Measurements from ENCODE around the gene ELF1.
A peak's percentile ranks its signal among the peaks of the same experiment; 100 is the strongest.
"Not testable (repeated sequence)": the region's sequence is repeated elsewhere in the genome, so short reads cannot be mapped to it uniquely, and the experiment has no call there.

ELF1 gene

DNA sequence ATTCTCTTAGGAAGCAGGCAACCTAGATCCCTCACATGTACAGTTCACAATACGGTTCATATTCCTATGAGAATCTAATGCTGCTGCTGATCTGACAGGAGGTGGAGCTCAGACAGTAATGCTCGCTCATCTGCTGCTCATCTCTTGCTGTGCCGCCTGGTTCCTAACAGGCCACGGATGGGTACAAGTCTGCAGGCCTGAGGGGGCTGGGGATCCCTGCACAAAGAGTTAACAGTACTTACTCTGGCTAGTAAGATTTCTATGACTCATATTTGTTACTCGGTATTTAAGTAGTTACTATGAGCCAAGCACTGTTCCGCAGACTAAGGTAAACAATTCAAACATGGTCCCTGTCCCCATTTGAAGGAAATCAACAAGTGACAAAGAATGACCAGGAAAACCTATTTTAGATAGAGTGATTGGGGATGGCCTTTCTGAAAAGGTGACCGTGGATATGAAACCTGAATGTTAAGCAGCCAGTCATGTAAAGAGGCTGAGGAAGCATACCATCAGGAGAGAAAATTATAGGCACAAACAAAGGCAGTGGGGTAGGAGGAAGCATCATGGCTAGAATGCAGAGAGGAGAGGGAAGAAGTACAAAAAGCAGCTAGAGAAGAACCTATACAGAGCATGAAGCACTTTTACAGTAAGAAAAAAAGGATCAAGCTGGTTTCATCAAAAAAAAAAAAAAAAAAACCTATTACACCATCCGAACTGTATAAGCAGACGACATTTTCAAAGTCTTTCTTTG is 21.6 kb upstream of the ELF1 start:
- no peak for DNase-seq

DNA sequence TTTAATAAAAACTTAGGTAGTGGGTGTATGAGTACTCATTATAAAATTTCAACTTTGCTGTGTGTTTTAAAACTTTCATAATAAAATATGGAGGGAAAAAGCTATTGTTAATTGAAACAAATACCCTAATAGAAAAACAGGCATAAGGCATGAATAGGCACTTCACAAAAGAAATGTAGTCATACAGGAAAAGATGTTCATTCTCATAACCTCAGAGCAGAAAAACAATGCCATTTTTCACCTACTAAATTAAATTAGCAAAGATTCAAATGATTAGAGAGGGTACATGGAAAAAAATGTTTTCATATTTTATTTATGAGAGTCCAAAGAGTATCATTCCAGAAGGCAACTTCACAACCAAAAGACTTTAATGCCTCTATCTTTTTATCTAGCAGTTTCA is 20.6 kb upstream of the ELF1 start:
- no peak for DNase-seq

DNA sequence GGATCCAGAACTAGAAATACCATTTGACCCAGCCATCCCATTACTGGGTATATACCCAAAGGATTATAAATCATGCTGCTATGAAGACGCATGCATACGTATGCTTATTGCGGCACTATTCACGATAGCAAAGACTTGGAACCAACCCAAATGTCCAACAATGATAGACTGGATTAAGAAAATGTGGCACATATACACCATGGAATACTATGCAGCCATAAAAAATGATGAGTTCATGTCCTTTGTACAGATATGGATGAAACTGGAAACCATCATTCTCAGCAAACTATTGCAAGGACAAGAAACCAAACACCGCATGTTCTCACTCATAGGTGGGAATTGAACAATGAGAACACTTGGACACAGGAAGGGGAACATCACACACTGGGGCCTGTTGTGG is 17.4 kb upstream of the ELF1 start:
- not testable (repeated sequence) for DNase-seq

DNA sequence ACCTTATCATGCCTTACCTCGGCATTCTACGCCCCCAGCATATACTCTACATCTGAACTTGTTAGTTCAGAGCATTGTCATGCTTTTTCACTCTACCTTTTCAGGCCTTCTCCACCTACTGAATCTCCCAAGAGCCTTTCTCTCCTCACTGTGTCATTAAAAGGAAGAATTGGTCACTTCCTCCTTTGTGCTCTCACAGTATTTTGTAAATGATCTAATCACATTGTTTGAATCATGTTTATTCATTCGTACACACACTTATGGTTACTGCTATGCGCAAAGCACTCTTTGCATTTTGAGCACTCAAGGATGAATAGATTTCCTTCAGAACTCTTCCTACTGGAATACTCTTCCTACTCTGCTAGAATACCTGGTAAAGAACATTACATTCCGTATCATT is 15.8 kb upstream of the ELF1 start:
- DNase-seq: no peak

DNA sequence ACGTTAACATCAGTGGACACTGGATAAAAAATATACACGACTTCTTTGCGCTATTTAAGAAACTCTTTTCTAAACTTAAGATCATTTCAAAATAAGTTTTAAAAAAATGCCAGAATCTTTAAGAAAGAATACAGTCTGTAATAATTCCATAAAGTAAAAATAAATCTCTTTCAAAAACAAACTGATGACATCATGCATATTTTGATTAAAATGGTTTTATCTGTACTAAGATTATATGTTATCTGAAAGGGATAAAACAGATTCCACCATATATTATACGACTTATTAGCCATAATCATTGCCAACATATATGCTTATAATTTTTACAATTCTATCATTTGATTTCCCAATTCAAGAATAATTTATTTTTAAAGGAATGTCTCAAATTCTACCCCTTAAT is 15.3 kb upstream of the ELF1 start:
- no peak for DNase-seq

DNA sequence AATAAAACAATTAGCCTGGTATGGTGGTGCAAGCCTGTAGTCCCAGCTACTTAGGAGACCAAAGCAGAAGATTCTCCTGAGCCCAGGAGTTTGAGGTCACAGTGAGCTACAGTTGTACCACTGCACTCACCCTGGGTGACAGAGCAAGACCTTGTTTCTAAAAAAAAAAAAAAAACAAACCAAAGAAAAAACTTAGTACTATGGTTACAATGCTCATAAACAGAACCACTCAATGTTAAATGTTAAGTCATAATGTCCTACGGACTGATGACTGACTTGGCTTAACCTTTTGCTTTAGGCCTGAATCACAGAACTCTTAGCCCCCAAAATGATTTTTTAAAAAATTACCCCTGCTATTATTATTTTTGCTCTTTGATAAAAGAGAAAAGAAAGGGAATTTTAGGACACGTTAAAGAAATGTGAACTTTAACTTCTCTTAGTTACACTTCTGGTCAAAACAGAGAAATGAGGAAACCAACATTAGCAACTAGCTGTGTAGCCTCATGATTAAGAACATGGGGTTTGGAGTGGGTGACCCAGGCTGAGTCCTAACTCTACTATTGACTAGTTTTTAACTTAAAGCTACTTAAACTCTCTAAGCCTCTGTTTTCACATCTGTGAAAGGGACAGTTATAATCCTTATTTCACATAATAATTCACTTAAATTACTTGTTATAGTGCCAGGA is 13.7 kb upstream of the ELF1 start:
- no peak for DNase-seq

DNA sequence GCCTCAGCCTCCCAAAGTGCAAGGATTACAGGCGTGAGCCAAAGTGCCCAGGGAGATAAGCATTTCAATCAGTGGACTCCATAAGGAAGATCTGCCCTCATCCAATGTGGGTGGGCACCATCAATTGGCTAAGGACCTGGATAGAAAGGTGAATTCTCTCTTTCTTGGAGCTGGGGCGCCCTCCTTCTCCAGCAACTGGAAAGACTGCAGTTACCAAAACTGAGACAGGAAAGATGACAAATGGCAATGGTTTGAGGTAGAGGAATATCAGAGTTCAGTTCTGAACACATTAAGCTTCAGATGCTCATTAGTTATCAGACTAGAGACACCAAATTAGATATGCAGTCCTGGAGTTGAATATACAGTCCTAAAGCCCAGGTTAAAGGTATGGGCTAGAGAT is 10.5 kb upstream of the ELF1 start:
- DNase-seq: no peak

DNA sequence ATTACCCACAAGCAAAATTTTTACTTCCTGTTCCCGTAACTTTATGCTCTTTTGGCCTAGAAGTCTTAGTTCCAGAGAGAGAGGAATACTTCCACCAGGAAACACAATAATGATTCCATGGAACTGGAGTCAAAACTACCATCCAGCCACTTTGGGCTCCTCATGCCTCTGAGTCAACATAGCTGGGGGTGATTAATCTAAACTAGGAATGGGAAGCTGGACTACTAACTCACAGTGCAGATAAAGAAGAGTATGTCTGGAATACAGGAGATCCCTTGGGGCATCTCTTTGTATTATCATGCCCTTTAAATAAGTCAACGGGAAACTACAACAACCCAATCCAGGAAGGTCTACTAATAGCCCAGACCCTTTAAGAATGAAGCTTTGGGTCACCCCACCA is 8.9 kb upstream of the ELF1 start:
- no peak for DNase-seq

DNA sequence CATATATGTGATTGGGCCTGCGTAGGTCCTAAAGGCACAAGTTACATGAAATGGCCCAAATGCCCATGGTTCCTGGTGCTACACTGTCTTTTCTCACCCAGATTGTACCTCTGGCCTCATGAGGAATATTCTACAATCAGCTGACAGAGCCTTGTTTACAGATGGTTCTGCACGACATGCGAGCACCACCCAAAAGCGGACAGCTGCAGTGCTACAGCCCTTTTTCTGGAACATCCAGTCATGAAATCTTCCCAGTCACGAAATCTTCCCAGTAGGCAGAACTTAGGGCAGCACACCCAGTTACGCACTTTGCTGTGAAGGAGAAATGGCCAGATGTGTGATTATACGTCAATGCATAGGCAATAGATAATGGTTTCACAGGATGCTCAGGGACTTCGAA is 7.7 kb upstream of the ELF1 start:
- no peak for DNase-seq

DNA sequence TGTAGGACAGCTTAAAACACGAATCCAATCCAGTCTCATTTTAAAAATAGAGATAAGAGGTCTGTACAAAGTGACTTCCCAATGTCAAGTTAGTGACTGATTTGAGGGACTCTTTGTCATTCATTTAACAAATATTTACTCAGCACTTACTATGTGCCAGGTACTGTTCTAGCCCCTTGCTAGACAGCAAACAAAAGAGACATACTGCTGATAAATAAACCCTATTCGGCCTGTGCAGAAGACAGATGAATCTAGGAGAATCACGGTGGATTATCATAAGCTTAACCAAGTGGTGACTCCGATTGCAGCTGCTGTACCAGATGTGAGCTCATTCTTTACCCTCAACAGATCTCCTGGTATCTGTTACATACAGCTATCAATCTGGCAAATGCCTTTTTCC is 6.4 kb upstream of the ELF1 start:
- DNase-seq: no peak

DNA sequence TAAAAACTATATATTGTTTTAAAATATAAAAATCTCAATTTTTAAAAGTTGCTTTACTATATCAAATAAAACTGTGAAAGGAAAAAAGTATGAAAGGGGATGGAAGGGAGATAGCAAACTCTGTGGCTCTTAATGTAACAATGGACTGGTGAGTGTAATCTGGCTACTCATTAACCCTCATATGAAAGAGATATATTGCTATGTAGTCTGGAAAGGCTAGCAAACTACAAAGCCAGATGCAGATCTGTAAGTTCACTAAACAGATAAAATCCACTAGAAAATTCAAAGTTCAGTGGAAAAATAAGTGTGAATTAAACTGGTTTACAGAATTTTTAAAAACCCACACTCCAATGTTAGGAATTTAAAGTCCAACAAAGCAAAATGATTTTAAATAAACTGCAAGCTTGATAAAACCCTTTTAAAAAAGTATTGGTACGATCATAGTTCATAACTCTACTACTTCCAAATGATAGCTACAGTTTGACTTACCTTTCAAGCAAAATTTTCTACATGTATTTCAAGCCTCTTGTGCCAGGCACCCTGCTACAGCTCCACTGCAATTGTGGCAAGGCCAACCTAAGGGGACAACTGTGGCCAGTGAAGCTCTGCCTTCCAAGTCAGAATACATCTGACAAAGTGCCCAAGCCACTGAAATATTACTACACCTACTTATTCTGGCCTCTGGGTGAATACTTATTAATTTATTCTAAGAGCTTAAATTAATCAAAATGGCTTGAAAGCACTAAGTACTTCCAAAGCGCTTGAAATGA is 647 bp upstream of the ELF1 start:
- DNase-seq: no peak

DNA sequence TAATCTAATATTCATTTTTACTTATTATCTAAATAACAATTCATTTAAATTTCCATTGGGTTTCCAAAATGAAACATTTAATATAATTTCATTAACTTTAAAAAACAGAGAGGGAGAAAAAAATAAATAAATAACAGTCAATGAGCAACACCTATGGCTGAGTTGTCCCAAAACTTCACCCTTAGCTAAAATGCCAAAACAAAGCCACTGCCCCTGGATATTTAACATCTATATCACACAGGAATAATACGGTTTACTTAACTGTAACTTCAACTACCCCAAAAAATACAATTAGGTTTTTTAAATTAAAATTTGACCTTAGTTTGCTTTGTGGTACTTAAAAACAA is 541 bp downstream of the ELF1 start:
- DNase-seq: no peak

DNA sequence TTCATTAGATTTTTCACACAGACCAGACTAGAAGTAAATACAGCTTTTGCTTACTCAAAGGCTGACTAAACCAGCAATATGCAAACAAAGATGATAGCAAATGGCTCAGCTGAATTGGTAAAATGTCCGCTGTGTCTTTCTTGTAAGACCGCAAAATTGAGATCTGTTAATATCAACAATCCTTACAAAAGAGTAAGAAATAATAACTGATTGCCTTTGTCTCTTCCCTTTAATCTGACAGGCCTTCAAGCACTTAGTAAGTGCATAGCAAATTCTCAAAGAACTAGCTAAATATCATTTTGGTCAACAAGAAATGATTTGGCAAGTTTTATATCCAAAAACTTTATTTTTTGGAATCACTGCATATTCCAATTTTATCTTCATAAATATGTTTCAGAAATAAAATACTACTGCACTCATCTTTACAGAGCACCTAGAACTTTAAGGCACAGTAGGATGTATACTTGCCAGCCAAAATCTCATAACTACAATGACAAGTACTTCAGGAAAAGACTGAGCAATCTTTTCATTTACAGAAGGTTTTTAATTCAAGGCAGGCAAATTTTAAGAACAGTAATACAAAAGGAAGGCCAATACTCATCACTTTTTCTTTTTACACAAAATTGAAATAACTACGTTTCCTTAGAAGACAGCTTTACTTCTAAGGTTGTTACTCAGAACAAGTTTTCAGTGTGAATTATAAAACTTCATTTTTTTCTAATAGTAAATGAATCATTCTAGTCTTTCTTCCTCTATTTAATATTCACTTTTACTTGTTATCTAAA is 1.1 kb downstream of the ELF1 start:
- peak in 1 of 6 experiments; percentile 32 for DNase-seq

DNA sequence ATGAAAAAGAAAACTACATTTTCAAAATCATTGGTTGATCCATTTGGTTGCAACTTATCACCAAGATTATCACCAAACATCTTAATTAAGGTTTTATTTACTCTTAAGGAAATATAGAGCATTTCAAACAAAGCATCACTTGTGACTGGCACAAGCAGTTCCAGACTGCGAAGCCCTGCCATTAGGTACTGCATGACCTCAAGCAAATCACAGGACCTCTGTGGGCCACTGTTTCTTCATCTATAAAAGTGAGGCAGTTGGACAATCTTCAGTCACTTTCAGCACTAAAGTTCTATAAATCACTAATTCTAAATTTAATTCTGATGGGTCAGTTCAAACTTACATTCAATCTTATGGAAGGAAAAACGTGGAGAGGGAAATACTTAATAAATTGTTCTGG is 2.0 kb downstream of the ELF1 start:
- peak in 3 of 6 experiments; percentile 16 to 27 (median 17) for DNase-seq

DNA sequence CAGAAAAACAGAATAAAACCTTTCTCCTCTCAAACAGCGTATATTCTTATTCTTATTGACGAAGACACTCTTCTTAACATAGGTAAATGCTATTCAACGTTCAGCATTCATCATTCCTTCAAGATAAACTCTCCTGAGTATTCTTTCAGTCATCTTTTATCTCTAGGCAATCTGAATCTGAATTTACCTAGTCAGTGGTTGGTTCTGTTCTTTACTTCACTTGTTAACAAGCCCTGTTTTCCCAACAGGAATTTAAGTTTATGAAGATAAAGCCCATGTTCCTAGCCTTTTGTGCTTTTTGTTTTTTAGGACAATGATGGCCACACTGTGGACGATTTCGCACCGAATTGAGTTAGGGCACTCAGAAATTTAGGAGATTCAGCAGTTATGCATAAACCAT is 3.2 kb downstream of the ELF1 start:
- DNase-seq: no peak

DNA sequence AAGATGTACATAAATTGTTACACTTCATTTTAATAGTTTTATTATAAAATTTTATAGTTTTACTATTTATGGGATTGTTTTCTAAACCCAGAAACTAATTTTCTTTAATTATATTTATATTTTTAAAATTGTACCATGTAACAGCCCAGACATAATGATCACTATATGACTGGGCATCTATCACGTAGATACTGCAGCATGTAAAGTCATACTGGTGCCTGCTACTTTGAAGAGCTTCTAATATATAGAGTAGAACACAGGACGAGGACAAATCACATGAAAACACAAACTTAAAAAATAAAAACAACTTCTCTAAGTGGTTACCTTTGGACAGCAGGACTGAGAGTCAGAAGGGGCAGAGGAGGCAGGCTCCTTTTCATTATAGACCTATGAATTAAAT is 5.3 kb downstream of the ELF1 start:
- no peak for DNase-seq

DNA sequence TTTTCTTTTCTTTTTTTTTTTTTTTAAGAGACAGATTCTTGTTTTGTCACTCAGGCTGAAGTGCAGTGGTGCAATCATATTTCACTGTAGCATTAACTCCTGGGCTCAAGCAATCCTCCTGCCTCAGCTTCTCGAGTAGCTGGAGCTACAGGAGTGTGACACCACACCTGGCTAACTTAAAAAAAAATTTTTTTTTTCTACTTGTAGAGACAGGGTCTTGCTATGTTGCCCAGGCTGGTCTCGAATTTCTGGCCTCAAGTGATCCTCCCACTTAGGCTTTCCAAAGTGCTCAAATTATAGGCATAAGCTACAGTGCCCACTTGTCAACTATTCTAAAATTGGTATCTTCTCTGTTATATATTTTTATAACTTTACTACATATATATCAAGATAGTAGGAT is 6.6 kb downstream of the ELF1 start:
- DNase-seq: no peak

DNA sequence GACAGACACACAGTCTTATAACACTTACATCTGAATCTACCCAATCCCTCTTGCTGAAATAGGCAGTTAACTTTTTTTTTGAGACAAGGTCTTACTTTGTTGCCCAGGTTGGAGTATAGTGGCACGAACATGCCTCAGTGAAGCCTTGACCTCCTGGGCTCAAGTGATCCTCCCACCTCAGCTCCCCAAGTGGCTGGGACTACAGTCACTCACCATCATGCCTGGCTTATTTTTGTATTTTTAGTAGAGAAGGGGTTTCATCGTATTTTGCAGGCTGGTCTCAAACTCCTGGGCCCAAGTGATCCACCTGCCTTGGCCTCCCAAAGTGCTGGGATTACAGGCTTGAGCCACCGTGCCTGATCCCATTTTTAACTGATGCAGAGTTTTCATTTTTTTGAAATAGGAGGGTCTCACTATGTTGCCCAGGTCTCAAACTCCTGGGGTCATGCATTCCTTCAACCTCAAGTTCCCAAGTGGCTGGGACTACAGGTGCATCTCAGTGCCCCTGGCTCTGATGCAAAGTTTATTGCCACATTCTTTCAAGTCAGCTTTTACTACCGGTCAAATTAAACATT is 7.6 kb downstream of the ELF1 start:
- DNase-seq: no peak

DNA sequence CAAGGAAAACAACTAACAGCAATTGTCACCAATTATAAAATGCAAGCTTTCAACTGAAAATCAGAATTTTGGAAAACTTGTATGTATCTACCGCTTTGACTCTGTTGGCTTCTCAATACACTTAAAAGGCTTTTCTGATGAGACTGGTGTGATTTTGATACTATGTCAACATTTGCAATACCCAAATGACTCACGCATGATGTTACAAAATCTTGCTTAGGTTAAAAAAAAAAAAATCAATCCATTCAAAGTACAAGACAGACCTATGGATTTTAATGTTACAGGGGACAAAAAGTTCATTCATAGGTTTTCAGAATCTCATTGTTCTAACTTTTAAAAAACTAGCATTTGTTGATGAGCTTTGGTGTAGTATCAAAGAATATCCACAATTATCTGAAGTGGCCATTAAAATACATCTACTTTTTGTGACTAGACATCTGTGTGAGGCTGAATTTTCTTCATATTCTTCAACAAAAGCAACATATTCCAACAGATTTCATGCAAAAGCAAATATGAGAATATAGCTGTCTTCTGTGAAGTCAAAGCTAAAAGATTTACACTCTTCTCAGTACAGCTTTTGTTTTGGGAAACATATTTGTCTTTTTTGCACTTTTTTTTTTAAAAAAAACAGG is 10.7 kb downstream of the ELF1 start:
- no peak for DNase-seq

DNA sequence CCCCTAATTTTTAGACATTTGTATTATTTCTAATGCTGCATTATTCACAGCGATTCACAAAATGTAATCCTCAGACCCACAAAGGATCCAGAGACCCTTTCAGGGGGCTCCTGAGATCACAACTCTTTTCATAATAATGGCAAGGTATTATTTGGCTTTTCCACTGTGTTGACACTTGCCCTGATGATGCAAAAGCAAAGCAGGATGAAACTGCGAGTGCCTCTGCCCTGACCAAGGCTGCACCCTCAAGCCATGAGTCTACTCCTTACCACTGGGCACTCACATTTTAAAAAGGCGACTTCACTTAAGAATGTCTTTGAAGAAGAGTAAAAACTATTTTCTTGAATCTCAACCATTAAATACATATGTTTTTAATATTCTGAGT is 11.4 kb downstream of the ELF1 start:
- no peak for DNase-seq

DNA sequence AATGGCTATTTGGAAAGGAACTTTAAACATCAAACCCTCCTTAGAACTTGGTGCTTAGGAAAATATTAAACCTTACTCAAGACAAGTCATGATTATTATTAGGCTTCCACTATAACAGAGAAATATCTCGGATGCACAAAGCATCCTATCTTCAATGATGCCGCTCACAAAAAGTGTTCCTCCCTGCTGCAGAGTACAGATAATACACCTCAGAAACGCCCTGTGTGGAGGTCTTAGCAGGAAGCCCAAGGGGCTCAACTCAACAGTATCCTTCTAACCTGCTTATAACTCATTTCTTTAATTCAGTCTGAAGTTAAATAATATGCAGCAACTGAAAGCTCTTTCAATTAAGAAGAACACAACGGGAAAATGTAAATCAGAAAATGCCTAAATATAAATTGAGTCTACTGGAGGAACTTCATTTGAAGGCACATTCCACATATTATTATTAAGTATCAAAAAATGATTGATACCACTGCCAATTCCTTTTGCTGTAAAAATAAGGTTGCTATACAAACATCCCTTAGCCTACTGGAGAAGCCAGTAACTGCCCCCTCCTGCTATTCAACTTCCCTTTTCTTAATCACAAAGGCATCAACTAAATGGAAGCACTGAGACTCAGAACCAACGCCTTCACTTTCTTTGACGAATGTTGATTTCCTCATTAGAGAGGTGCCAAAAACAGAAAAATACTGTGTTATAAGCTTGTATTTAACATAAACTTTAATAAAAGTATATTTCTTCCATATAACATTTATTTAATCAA is 12.0 kb downstream of the ELF1 start:
- DNase-seq: peak in 1 of 6 experiments; percentile 12

DNA sequence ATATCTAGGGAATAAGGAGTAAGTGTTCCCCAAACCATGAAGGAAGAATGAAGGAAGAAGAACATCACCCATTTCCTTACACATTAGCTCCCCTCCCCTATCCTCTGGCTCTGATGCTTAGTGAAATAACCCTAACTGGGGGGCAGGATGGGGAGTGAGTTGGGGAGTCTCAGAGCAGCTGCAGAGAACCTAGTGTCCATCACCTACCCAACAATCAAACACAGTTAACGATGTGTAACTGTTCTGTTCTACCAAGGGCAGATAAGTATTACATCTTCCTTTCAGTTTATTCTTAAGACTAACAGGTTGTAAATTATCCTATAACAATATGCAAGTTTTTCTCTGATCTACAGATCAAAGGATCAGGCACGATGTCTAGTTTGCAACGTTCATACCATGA is 12.8 kb downstream of the ELF1 start:
- no peak for DNase-seq
